Tibial nerve (tissue), 4 donors: ENCODE data around the gene SPNS1.
"Not testable (repeated sequence)": the region's sequence is repeated elsewhere in the genome, so short reads cannot be mapped to it uniquely, and the experiment has no call there.

Experiments used
- CTCF ChIP-seq, 5 experiments: fragments of 200-600 bp in 3 of 5; fragments of 450-650 bp in 2 of 5; sonication (generic) in 3 of 5; IDR thresholded peaks; one replicate each; pipeline ENCODE4 v1.5.1; 2016 to 2019; ENCODE audit warnings: antibody characterized with exemption in 5 of 5, mild to moderate bottlenecking in 3 of 5, moderate library complexity in 2 of 5
- EP300 ChIP-seq, 2 donors: sonication (generic); formaldehyde crosslinking; IDR thresholded peaks; one replicate each; pipeline ENCODE4 v1.6.1; 2017; ENCODE audit warnings: antibody characterized with exemption in 2 of 2, mild to moderate bottlenecking in 1 of 2
- POLR2A ChIP-seq, 2 donors: fragments of 450-650 bp; IDR thresholded peaks; one replicate each; pipeline ENCODE4 v1.6.1; 2017; ENCODE audit warnings: antibody characterized with exemption in 2 of 2, mild to moderate bottlenecking in 2 of 2, moderate library complexity in 2 of 2

DNA sequence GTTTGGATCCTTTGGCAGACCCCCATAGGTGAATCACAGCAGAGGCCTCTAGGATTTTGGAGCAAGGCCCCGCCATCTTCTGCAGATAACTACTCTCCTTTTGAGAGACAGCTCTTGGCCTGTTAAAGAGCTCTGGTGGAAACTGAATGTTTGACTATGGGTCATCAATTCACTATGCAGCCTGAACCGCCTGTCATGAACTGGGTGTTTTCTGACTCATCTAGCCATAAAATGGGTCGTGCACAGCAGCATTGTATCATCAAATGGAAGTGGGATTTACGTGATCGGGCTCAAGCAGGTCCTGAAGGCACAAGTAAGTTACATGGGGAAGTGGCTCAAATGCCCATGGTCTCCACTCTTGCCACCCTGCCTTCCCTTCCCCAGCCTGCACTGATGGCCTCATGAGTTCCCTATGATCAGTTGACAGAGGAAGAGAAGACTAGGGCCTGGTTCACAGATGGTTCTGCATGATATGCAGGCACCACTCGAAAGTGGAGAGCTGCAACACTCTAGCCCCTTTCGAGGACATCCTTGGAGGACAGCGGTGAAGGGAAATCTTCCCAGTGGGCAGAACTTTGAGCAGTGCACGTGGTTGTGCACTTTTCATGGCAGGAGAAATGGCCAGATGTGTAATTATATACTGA, 30.0 kb downstream of the SPNS1 start:
- not testable (repeated sequence) for TF ChIP-seq EP300, CTCF, POLR2A (IDR thresholded peaks at IDR 0.05)
